GM10847 (cell line): ENCODE measurements around the gene SCAF1.

Experiments
- POLR2A ChIP-seq: IDR thresholded peaks from 2 replicates; pipeline ENCODE4 v1.6.1; 2011; ENCODE audit not compliant: insufficient read length; ENCODE audit errors: extremely low read depth

Gene SCAF1

GRCh38 chr19:49636233-49636932 lies 5.6 kb upstream of the SCAF1 start:
- no peak for TF ChIP-seq POLR2A

- TF ChIP-seq POLR2A = no peak
Measured at GRCh38 chr19:49637821-49638738, 3.9 kb upstream of the SCAF1 start.

GRCh38 chr19:49639401-49640112 lies 2.5 kb upstream of the SCAF1 start:
- TF ChIP-seq POLR2A = no peak

- peak; percentile 65 for TF ChIP-seq POLR2A
Measured at GRCh38 chr19:49640113-49640898, 1.7 kb upstream of the SCAF1 start, which contains the start of gene RRAS. Gene RRAS, minus strand, starts transcription at chr19:49640143. Its CDS starts 45 bp downstream, at chr19:49640098.

GRCh38 chr19:49642492-49643035 lies 555 bp downstream of the SCAF1 start:
- TF ChIP-seq POLR2A = no peak

GRCh38 chr19:49643466-49643865 lies 1.5 kb downstream of the SCAF1 start:
- TF ChIP-seq POLR2A = no peak

GRCh38 chr19:49645592-49645991 lies 3.6 kb downstream of the SCAF1 start:
- TF ChIP-seq POLR2A = no peak

GRCh38 chr19:49645995-49646394 lies 4.0 kb downstream of the SCAF1 start:
- no peak for TF ChIP-seq POLR2A

- TF ChIP-seq POLR2A = no peak
Measured at GRCh38 chr19:49646586-49646985, 4.6 kb downstream of the SCAF1 start.

- no peak for TF ChIP-seq POLR2A
Measured at GRCh38 chr19:49651029-49651819, 9.2 kb downstream of the SCAF1 start.

- TF ChIP-seq POLR2A = no peak
Measured at GRCh38 chr19:49651820-49652550, 10.0 kb downstream of the SCAF1 start.

GRCh38 chr19:49652551-49653465 lies 10.8 kb downstream of the SCAF1 start:
- TF ChIP-seq POLR2A = no peak
